ENCODE measurements around the gene MAF.

Gene MAF

DNA sequence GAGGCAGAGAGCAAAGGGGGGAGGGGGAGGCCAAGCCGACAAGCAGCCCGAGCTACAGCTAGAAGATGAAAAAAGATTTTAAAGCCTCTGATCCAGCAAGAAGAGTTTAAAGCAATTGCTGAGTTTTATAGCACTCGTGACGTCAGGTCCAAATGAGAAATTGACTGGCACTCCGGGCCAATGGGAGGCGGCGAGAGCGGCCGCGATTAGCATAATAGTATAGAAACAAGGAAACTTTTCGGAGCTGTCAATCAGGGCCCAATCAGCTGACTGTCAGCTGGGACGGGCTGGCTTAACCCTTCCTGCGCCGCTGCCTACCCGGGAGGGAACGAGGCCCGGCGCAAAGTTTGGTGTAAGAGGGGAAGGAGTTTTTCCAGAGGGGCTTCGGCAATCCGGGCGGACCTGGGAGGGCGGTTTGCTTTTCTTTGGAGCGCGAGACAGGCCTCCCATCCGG is at the start of gene MAF:
MAF (minus strand) TSS at position 100 of the 454 bp plus-strand sequence. CDS start 835 bp downstream, outside the sequence.
- DNase-seq (ENCODE audit: low read depth in 2 of 2): peak; percentile 60 to 67

DNA sequence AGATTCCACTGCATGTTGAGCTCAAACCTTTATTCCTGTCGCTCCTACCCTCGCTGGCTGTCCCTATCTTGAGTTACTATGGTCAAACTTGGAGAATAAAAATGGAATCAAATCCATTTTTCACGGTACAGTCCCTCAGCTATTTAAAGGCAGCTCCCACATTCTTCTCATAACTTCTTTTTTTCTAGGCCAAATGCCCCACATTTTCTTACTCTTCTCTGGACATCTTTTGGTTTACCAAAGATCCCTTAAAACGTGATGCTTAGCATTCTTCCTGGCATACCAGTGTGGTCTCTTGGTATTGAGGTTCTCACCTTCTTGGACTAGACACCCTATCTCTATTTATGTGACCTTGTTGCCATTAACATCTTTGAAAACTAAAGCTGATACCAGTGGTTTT is 48.3 kb upstream of the MAF start:
- DNase-seq (ENCODE audit: low read depth in 2 of 2): no peak

DNA sequence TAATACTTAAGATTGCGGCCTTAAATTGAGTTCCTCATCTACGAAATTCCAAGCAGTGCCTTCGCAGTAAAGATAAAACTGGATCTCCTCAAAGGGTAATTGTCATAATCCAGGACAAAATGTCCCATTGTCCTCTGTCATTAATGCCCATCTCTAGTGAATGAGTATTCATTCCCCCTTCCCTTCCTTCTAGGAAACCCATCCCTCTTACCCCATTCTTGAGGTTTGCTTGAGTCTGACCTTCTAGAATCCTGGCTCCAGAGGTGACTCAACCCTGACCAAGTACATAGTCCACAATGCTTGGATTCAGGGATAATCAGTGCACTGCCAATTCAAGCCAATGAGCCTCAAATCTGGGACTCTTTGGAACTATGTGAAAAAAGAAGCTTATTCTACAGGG is 47.0 kb upstream of the MAF start:
- DNase-seq (ENCODE audit: low read depth in 2 of 2): no peak

DNA sequence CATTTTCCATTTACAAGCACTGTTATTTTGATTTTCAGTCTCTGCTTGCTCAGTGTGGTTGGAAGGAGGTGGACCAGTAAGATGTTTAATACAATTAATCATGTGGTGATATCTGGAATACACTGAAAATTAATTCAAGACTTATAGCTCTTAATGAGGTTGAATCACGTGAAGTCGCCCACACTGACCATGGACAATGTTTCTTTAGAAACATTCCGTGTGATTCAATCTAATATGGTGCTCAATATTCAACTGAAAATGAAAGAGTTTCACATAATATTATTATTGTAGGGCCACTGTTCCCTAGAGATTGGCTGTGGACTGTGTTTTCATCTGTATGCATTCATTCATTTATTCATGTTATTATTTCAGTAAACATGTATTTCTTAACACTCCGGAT is 45.2 kb upstream of the MAF start:
- no peak for DNase-seq (ENCODE audit: low read depth in 2 of 2)

DNA sequence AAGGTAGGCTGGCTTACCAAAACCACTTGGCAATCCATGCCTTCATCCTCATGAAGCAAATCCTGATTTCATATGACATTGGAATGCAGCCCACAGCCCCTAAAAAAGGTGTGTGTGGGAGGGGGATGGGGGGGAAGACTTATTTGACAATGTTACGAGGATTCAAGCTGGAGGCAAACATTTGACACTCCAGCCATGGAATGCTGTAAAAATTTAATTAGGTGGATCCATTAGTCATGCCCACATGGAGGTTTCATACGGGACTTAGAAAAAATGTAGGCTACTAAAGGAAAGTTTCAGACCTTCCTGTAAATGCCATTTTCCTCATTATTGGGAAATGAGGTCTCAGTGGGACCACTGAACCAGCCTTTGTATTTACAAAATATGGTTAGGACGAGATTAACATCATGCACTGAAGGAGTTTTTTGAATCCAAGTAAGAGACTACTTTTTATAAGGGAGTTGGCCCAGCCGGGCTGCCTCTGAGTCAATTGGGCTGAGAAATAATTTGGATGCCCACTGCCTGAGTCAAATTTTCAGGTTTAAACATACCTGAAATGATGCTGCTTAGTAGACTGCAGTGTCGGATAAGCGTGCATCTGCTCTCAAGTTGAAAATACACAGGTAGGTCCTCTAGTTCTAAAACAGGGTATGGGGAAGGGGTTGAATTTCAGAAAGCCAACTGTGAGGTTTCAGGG is 44.6 kb upstream of the MAF start:
- no peak for DNase-seq (ENCODE audit: low read depth in 2 of 2)

DNA sequence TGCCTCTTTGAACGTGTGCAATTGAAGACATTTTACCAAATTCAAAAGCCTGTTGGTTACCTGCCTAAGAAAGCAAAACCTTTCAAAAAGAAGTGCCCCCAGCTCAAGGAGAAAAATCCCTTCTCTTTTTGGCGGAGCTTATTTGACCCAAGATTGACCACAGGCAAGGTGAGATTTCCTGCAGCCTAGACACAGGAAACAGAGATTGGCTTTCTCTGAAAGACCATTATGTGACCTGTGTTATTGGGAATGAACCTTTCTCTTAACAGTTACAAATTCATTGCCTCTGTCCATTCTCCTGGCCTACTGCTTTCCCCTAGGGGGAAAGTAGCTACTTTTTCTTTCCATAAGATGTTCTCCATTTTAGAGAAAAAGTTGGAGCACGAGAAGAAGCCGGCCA is 42.1 kb upstream of the MAF start:
- no peak for DNase-seq (ENCODE audit: low read depth in 2 of 2)

DNA sequence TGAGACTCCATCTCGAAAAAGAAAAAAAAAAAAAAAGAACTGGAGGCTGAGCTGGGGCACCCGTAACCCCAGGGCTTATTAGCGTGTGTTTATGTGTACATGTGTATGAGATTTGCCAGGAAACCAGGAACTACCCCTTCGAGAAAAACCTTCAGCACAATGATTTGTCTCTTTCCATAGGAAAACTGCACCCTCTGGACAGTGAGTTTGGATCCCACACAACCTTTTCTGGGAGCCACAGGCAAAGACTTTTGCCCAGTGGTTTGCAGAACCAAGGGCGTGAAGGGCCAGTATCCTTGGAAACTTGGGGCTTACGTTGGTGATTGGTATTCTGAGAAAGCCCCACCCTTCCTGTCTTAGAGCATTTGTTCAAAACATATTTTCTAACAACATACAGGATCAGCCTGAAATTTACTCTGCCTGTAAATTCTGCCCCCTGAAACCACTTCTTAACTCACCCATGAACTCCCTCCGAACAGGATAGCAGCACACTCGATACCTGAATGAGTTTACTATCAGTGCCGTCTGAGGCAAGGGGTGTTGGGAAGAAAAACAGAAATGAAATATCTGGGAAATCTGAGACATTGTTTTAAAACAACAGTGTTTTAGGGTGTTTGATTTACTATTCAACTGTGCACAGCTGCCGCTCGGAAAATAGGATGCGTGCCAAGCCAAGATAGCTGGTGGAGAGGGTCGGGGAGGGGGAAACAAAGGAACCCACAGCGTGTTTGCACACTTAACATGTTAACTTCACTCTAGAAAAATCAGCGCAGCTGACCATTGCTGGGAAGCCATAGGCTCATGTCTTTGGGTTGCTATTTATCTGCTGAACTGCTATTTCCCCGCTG is 40.2 kb upstream of the MAF start:
- no peak for DNase-seq (ENCODE audit: low read depth in 2 of 2)

DNA sequence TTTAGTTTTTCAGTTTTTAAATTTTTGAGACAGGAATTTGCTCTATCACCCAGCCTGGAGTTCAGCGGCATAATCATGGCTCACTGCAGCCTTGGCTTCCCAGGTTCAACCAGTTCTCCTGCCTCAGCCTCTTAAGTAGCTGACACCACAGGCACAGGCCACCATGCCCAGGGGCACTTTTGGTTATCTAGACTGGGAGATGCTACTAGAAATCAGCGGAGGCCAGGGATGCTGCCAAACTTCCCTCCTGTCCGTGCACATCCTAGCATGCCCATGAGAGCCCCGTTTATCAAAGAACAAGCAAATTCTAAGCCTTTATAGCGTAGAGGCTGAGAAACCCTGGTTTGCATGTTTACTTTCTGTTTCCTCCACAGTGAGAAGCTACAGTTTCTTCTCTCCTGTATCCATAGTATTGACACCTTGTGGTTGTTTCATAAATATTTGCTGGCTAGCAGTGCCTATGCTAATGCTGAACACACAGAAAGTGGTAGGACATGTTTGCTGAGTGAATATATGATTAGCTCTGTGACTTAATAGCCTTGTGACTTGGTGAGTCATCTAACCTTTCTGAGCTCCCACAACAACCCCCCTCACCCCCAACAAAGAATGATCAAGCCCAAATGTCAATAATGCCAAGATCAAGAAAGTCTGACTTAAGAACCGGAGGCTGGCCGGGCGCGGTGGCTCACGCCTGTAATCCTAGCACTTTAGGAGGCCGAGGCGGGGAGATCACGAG is 39.2 kb upstream of the MAF start:
- DNase-seq (ENCODE audit: low read depth in 2 of 2): no peak

DNA sequence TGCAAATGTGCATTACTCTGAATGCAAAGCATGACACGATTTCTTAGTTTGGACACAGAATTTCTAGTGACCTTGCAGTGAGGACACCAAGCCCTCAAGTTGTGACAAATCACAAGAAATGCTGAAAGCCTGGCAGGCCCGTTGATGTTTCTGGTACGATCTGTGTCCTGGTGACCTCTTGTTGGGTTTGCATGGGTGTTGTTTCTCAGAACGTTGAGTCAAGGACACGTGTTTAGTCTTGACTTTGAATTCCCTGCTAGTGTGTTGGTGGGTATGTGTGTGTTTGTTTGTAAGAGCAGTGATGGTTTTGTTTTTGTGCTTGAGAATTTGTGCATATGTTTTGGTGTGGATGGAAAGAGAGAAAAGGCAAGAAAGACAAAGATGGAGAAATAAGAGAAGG is 37.8 kb upstream of the MAF start:
- DNase-seq (ENCODE audit: low read depth in 2 of 2): no peak

DNA sequence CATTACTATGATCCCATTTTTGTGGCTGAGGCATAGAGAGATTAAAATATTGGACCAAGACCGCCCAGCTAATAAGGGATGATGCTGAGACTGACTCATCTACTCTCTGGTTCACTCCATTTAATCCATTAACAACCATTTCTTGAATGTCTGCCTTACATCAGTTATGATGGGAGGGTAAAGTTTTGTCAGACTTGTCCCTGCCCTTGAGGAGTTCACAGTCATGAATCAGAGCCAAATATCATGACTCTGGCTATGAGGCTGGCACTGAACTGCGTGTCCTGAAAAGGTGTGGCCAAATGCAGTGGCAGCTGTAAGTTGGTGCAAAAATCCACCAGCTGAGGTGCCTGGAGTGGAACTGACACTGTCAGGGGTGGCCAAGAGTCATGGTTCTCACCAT is 35.0 kb upstream of the MAF start:
- no peak for DNase-seq (ENCODE audit: low read depth in 2 of 2)

DNA sequence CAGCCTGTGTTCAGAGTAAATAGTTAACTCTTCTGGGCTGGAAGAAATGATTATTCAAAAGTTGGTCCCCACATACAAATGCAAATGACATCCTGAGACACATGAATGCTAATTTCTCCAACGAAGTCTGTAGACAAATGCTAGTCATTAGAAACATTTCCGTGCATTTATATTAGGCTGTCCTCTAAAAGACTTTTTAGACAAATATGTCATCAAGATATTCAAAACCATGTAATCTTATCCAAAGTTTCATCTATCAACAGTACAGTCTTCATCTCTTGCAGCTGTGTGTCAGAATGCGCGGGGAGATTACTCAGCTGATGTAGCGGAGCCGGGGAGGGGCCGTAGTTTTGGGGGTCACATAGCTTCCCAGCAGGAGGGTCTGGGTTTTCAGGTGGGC is 33.8 kb upstream of the MAF start:
- no peak for DNase-seq (ENCODE audit: low read depth in 2 of 2)

DNA sequence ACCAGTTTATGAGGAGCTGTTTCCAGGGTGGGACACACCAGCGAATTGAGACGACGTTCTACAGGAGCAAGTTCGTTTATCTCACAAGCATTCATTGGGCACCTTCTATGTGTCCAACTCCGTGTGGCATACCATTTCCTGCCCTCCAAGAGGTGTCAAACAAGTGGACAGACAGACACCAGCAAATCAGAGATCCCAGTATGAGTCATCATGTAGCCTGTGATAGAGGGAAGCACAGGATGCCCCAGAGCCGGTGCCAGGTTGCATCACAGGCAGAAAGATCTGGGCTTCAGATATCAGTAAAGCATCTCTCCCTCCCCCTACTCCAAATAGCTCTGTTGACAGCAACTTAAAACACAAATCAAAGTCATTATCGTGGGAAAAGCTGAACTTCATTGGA is 31.8 kb upstream of the MAF start:
- no peak for DNase-seq (ENCODE audit: low read depth in 2 of 2)

DNA sequence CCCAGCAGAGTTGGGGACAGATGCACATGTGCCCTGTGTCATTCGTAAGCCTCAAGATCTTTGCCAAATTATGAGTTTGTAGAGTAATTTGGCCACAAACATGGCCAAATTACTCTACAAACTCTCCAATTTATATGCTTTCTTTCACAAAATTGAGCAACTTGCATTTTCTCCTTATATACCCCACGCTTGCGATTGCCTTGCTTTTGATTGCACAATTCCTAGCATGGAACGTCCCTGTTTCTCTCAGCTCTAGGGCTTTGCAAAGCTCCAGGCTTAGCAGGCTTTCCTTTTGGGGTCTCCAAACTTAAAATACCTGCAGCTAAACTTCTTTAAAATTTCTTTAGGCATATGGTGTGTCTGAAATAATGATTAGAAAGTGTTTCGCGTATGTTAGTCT is 28.5 kb upstream of the MAF start:
- no peak for DNase-seq (ENCODE audit: low read depth in 2 of 2)

DNA sequence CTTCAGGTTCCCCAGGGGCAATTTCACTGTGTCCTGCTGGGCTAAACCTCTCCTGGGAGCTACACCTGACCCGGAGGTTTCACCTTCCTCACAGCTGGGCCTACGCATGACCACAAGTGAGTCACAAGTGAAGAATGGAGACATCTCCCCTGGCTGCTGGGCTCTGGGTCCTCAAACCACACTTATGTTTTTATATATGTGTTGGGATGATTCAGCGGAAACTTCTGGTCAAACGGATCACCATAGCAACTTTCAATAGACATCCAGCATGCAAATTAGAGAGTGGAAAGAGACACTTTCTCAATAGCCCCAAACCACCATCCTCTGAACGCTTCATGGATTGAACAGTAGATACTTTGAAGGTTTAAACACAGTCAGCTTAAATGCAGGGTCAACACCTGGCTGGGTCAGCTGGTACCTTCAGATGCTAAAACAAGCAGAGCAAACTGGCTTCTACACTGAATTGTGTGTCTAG is 28.0 kb upstream of the MAF start:
- peak in 1 of 2 donors; percentile 5 for DNase-seq (ENCODE audit: low read depth in 2 of 2)

DNA sequence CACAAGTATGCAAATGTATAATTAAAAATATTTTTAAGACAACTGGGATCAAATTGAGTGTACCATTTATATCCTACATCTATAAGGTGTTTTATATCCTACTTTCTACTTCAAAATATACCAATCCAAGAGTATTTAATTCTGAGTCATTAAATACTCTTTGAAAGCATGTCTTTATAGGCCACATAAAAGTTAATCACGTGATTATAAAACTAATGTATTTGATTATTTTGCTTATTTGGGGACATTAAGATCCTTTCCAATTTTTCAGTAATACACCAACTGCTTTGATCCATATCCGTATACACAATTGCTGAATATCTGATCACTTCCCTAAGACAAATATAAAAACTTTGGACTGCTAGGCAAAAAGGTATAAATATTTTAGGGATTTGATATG is 26.6 kb upstream of the MAF start:
- no peak for DNase-seq (ENCODE audit: low read depth in 2 of 2)

DNA sequence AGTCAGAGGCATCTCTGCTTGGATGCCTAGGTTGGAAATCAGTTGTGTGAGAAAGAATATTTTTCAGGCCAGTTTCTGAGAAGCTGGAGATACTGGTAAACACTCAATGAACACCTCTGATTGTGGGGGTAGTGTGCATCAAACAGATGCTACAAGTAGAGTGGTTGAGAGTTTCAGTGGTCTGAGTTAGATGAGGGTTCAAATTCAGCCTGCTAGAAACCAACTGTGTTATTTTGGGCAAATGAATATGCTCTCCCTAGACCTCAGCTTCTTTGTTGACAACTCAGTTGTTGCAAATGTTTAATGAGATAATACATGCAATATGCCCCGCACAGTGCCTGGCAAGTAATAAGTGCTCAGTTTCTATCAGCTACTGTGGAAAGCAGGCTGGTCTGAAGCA is 25.2 kb upstream of the MAF start:
- no peak for DNase-seq (ENCODE audit: low read depth in 2 of 2)

DNA sequence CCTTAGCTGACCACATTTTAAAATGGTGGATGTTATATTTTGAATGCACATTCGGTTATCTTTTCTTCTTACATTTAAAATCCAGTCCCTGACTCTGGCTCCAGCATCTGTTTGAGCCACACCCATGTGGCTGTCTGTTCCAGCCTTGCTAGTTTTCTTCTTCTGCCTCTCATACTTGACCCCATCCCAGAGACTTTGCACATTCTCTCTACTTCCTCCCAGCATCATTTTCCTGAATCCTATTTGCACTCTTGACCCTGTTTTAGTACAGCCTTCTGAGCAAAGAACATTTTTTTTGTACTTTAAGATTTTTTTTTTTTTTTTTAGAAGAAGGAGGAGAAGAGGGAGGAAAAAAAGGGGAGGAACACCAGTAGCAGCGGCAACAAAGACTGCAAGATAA is 23.3 kb upstream of the MAF start:
- DNase-seq (ENCODE audit: low read depth in 2 of 2): no peak

DNA sequence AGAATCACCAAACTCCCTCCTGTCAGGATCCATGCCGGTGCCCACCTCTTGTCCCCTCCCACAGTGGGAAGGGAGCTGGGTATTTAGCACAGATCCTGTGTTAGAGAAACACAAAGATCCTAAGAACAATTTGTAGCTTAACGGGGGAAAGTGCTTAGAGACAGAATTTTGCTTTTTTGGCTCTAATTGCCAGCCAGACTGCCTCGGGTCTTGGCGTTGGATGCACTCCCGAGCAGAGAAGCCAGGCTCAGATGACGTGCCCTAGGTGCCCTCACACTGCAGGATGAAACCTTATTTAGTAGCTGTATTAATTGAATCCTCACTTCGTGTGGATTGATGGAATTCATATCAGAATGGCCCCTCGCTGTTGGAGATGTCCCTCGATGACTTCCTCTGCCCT is 22.5 kb upstream of the MAF start:
- no peak for DNase-seq (ENCODE audit: low read depth in 2 of 2)

DNA sequence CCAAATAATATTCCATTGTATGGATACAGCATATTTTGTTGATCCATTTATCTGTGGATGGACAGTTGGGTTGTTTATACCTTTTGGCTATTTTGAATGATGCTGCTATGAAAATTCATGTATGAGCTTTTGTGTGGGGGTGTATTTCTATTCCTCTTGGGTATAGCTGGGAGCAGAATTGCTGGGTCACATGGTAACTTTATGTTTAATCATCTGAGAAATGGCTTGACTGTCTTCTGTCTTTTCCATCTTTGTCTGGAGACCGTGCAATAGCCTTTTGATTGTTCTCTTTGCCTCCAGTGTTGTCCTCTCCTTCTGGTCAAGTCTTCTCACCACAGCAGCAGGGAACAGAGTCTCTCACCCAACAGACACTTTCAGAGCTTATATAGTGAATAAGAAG is 20.5 kb upstream of the MAF start:
- DNase-seq (ENCODE audit: low read depth in 2 of 2): no peak

DNA sequence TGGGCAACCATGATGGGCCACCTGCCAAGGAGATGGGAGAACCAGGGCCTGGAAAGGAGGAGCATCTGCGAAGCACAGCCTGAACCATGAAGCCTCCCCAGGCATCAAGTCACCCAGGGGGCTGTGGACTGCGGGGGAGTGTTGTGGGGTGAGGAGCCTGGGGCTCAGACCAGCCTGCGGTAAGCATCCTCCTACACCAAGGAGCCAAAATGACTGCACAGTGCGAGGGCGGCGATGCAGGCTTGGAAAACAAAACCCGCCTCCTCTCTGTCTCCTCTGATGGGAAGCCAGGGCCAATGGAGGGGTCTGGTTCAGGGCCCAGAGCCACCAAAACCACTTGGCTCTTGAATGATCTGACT is 18.1 kb upstream of the MAF start:
- no peak for DNase-seq (ENCODE audit: low read depth in 2 of 2)

DNA sequence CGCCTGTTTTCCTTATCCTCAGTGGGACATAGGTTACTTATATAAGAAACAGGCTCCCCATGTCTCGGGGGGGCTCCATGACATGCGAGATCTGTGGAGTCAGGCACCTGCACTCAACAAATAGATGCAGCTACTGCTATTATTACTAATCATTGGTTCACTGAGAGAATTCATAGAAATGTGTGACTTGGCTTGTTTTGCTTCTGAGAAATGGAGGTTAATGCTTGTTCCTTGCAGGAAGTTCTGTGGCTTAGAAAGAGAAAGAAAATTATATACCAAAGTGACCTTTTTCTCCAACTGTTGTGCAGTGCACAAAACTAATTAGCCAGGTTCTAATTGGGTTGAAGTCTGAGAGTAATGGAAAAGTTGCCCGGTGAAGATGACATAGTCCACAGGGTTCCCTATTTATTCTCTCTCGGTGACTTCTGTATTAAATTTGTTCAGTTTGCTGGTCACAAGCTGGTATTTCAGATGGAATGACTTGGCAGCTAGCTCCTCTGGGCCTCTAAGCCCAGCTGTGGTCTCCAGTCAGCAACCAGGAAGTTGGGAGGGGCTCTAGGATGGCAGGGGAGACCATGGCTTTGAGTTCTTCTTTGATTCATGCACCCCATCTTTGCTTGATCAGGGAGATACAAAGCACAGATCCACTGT is 17.6 kb upstream of the MAF start:
- DNase-seq (ENCODE audit: low read depth in 2 of 2): no peak

DNA sequence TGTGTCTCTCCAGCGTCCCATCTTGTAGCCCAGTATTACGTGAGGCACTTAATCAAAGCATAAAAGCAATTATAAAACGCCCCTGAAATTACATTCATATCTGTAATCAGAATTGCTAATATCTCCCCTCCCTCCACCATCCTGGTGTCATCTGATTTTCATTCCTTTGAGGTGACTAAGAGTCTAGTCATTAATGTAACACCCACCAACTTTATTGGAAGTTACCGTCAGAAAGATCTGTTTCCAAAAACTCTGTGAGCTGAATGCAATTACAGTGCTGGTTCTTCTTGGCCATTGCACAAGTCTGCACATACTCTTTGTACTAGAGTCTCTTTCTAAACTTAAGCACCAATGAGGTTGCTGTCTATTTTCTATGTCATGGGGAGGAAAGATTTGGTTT is 12.5 kb upstream of the MAF start:
- DNase-seq (ENCODE audit: low read depth in 2 of 2): no peak
